Fibroblast of the aortic adventitia (primary cell): ENCODE data around the gene KNOP1. TPM values are rescaled to one million over a fixed set of nuclear protein-coding genes. Genes with fewer than 3 reads are reported as not detected.
A peak's percentile ranks its signal among the peaks of the same experiment; 100 is the strongest.

Source experiments
- DNase-seq: peaks from one replicate; pipeline ENCODE4 v3.0.0-alpha.2; 2010; ENCODE audit warnings: low read depth
- H3K4me3 ChIP-seq: 2 replicates; pipeline ENCODE4 v1.5.1; 2011; ENCODE audit warnings: low read depth, mild to moderate bottlenecking, control low read depth, low read length, moderate library complexity
- total RNA-seq: library from RNA; depleted of rRNA; stranded (reverse); fragments of >200 nt; gene quantifications from 2 replicates; pipeline ENCODE4 v1.2.3, GENCODE V29; 2012; ENCODE audit warnings: low replicate concordance
- TF ChIP-seq, protein P1 (sequence below): IDR thresholded peaks from 2 replicates; pipeline ENCODE4 v1.5.1; 2011; ENCODE audit warnings: mild to moderate bottlenecking, low read length, control low read depth, inconsistent platforms; ENCODE audit not compliant: insufficient read depth

Gene KNOP1, protein sequence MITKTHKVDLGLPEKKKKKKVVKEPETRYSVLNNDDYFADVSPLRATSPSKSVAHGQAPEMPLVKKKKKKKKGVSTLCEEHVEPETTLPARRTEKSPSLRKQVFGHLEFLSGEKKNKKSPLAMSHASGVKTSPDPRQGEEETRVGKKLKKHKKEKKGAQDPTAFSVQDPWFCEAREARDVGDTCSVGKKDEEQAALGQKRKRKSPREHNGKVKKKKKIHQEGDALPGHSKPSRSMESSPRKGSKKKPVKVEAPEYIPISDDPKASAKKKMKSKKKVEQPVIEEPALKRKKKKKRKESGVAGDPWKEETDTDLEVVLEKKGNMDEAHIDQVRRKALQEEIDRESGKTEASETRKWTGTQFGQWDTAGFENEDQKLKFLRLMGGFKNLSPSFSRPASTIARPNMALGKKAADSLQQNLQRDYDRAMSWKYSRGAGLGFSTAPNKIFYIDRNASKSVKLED
- total RNA-seq: 12.7 and 63.0 TPM in 2 replicates

DNA sequence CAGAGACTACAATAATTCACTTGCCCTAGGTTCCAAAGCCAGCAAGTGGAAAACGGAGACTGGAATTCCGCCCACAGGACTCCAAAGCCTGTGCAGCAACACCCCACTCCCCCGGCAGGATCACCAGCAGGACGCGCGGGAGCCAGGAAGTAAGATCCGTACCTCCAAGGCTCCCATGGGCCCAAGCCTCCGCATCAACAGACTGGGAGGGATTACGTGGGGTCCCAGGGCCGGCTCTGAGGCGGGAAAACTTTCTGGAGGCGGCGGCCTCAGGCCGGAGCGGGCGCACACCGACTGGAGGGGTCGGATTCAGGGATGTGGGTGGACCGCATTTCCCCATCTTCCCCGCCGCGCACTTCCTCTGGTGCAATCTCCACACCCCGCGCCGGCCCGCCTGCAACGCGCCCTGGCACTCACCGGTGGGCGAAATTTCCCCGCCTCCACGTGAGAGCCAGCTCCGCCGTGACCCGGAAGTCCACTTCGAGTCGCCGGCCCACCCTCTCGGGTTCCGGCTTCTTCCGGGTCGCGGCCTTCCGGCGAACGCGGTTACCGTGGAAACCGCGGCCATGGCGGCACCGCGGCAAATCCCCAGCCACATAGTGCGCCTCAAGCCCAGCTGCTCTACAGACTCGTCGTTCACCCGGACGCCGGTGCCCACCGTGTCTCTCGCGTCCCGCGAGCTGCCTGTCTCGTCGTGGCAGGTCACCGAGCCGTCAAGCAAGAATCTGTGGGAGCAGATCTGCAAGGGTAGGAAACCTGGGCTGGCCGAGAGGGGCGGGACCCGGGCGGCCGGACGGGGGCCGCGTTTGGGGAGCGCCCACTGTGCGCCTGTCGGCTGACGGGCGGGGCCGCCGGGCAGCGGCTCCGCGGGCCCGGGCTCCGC lies at the start of gene KNOP1, which contains the start of gene IQCK:
Gene KNOP1, minus strand, starts transcription at position 487 of the 883 bp plus-strand sequence. CDS start 3,192 bp downstream, outside the sequence.
Gene IQCK, plus strand, starts transcription at position 531 of the 883 bp plus-strand sequence. Its CDS starts 36 bp downstream, at position 567.
- H3K4me3 ChIP-seq: peak within 1 kb of the TSS; percentile 99
- TF ChIP-seq, protein P1, sequence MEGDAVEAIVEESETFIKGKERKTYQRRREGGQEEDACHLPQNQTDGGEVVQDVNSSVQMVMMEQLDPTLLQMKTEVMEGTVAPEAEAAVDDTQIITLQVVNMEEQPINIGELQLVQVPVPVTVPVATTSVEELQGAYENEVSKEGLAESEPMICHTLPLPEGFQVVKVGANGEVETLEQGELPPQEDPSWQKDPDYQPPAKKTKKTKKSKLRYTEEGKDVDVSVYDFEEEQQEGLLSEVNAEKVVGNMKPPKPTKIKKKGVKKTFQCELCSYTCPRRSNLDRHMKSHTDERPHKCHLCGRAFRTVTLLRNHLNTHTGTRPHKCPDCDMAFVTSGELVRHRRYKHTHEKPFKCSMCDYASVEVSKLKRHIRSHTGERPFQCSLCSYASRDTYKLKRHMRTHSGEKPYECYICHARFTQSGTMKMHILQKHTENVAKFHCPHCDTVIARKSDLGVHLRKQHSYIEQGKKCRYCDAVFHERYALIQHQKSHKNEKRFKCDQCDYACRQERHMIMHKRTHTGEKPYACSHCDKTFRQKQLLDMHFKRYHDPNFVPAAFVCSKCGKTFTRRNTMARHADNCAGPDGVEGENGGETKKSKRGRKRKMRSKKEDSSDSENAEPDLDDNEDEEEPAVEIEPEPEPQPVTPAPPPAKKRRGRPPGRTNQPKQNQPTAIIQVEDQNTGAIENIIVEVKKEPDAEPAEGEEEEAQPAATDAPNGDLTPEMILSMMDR: peak; percentile 37
- DNase-seq: peak; percentile 86

DNA sequence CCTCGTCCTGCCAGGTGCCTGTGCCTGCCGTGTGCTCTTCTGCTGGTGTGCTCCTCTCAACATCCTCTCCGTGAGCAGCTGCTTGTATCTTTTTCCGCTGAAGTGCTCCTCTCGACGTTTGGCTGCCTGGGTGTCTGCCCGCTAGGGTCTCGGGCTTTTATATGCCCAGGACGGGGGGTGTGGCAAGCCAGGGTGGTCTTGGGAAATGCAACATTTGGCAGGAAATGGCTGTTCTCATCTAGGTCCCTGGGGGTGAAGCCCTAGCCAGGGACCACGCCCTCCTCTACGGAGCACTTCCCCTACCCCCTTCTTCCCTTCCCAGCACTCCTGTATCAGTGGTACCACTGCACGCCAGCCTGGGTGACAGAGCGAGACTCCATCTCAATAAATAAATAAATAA lies 49.5 kb upstream of the KNOP1 start:
- TF ChIP-seq, protein P1: no peak
- no peak for DNase-seq
- H3K4me3 ChIP-seq: no peak overlapping the region

DNA sequence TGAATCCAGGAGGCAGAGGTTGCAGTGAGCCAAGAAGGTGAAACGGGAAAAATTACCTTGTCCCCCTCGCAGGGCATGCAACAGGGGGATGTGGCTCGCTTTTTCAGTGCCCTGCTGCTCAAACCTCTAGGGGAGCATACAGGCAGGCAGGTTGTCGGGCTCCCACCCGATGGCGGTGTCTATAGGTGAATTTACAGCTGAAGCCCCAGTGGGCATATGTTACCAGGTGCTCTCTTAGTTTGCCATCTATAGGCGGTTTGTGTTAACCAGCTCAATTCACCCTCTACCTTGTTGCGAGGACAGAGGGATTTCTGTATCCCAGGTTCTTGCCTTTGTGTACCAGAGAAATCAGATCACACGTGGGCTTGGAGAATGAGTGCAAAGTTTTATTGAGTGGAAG lies 49.0 kb upstream of the KNOP1 start:
- no peak for DNase-seq
- no peak overlapping the region for H3K4me3 ChIP-seq
- TF ChIP-seq, protein P1: no peak

DNA sequence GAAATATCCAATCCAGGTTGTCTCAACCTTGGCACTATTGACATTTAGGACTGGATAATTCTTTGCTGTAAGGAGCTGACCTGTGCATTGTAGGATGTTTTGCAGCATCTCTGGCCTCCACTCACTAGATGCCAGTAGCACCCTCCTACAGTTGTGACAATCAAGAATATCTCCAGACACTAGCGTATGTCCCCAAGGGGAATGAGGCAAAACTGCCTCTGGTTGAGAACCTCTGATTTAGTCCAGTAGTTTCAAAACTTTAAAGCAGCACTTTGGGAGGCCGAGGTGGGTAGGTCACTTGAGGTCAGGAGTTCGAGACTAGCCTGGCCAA lies 48.5 kb upstream of the KNOP1 start:
- DNase-seq: no peak
- no peak overlapping the region for H3K4me3 ChIP-seq
- TF ChIP-seq, protein P1: no peak

DNA sequence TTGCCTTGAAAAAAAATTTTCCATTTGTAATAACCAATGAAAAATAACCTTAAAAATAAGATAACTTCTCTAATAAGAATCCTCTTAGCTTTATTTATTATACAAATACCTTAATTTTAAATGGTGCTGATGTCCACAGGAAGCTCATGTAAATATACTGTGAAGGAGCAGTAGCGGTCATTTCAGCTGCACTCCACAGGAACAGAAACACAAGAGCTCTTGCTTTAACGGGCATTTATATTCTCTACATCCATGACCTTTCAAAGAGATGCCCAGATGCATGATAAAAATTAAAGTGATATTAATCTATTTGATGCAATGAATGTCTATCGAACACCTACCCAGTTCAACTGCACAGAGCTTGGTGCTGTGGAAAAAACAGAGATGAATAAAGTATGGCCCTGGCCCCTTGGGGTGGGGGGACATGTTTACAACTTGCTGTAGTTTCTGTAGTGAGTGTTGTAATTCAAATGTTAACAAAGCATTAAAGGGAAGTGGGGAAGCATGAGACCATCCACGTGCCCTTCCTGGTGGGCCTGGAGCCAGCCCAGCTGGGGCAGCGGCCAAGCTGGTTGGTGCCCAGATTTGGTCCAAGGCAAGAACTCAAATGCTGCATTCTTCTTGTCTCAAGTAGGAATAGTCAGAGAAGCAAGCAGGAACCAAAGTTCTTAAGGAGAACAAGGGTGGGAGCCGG lies 48.0 kb upstream of the KNOP1 start:
- TF ChIP-seq, protein P1: no peak
- peak; percentile 39 for DNase-seq
- no peak overlapping the region for H3K4me3 ChIP-seq

DNA sequence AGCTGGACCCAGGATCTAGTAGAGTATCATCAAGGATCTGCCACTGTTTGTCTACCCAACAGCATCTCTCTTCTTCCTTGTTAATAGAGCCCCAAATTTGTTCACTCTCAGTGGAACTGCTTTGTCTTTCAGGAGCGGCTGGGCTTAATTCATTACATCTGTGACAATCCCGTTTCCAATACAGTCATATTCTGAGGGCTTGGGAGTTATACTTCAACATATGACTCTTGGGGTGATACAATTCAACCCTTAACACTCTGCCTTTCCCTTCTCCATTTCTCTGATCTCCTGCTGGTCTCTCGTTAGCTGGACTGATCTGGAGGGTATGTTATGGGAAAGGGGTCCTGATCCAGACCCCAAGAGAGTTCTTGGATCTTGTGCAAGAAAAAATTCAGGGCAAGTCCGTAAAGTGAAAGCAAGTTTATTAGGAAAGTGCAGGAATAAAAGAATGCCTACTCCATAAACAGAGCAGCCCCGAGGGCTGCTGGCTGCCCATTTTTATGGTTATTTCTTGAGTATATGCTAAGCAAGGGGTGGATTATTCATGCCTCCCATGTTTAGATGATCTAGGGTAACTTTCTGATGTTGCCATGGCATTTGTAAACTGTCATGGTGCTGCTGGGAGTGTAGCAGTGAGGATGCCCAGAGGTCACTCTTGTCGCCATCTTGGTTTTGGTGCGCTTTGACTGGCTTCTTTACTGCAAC lies 42.5 kb upstream of the KNOP1 start:
- no peak overlapping the region for H3K4me3 ChIP-seq
- DNase-seq: no peak
- TF ChIP-seq, protein P1: no peak
